Muscle of leg (tissue), 11 donors: ENCODE measurements around the gene NUTM2E. TPM values are rescaled to one million over a fixed set of nuclear protein-coding genes. Genes with fewer than 3 reads are reported as not detected.
"Not testable (repeated sequence)": the region's sequence is repeated elsewhere in the genome, so short reads cannot be mapped to it uniquely, and the experiment has no call there.

Source experiments
- DNase-seq: peaks from one replicate; pipeline ENCODE4 v3.0.0; 2013
- H3K27ac ChIP-seq: one replicate; pipeline ENCODE4 v1.5.1; 2013; ENCODE audit warnings: mild to moderate bottlenecking, low read length, control low read depth
- H3K27me3 ChIP-seq: one replicate; pipeline ENCODE4 v1.6.1; 2013; ENCODE audit warnings: low read length; ENCODE audit not compliant: control insufficient read depth, insufficient read depth
- H3K36me3 ChIP-seq: one replicate; pipeline ENCODE4 v1.6.1; 2013; ENCODE audit warnings: low read length; ENCODE audit not compliant: control insufficient read depth, insufficient read depth
- H3K4me1 ChIP-seq: one replicate; pipeline ENCODE4 v1.6.1; 2013; ENCODE audit warnings: low read length; ENCODE audit not compliant: control insufficient read depth, insufficient read depth
- H3K4me3 ChIP-seq: one replicate; pipeline ENCODE4 v1.5.1; 2013; ENCODE audit warnings: low read length, control low read depth
- H3K9me3 ChIP-seq: replicated peaks from 2 replicates; pipeline ENCODE4 v1.6.1; 2013; ENCODE audit warnings: low read depth, low read length; ENCODE audit not compliant: control insufficient read depth
- WGBS: methylation state at CpG from one replicate; pipeline ENCODE4 v1.1.5; 2013; ENCODE audit warnings: missing lambda C conversion rate; ENCODE audit not compliant: insufficient coverage; 5-methylcytosine and 5-hydroxymethylcytosine counted together
- polyA plus RNA-seq, 8 donors: library from polyadenylated mRNA; unstranded; fragments of 120-200 nt; gene quantifications; one replicate each; pipeline versions ENCODE4 v1.2.1 to v1.2.3, GENCODE V29; 2013; ENCODE audit warnings: inconsistent platforms in 1 of 8, low replicate concordance in 1 of 8; ENCODE audit not compliant: insufficient read length in 8 of 8, insufficient read depth in 1 of 8
- total RNA-seq: library from RNA; stranded (reverse); fragments of 120-200 nt; gene quantifications from one replicate; pipeline ENCODE4 v1.2.4, GENCODE V29; 2013

The NUTM2E gene
- total and polyA plus RNA-seq, 9 donors, result 0.12 to 0.99 (median 0.25) TPM; not detected in 5

DNA sequence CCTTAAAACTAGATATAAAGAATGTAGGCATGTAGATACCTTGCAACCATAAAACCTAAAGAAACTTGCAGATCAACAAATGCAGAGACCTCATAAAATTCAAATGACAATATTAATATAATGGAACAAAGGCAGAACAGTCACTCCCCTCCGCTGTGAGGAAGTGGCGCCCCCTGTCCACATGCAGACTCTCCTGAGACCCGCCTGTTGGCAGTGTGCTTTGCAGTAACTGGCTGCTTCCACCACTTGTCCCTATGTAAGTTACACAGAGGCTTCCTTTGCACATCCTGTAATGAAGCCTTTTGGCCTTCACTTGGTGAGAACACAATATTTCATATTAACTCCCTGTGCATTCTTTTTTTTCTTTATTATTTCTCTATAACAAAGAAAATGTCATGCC is 36.3 kb downstream of the NUTM2E start:
- not testable (repeated sequence) for H3K27ac ChIP-seq, H3K27me3 ChIP-seq, H3K4me1 ChIP-seq, H3K4me3 ChIP-seq, H3K36me3 ChIP-seq, H3K9me3 ChIP-seq, DNase-seq
- WGBS, result no CpG with 5 or more reads among the region's 3 CpGs

DNA sequence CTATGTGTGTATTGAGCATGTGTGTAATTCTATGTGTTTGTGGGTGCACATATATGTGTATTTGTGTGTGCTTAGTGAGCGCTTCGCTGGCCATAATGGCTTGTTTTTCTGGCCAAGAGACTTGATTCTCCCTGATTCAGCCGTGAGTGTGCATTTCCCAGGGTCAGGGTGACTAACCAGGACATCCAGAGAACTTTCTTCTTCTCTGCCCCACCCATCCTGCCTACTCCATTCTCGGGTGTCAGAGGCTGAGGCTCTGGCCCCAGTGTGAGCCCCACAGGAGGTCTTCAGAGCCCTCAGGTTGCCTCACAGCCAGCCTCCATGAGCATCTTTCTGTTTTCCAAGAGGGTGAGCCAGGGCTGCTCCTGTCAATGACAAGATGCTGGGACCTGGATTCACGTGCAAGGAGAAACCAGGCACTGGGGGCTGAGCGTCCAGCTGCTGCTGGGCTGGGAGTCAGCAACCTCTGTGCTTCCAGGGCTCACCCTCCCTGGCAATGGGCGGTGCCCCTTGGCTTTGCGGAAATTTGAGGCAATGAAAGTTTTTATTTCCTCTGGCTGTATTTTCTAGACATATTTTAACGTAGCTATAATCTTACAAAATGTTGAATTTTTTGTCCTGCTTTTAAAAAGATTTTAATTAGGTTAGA is 40.5 kb downstream of the NUTM2E start:
- not testable (repeated sequence) for DNase-seq, H3K4me1 ChIP-seq, H3K27ac ChIP-seq, H3K9me3 ChIP-seq, H3K27me3 ChIP-seq, H3K4me3 ChIP-seq, H3K36me3 ChIP-seq
- WGBS, result no CpG with 5 or more reads among the region's 9 CpGs

DNA sequence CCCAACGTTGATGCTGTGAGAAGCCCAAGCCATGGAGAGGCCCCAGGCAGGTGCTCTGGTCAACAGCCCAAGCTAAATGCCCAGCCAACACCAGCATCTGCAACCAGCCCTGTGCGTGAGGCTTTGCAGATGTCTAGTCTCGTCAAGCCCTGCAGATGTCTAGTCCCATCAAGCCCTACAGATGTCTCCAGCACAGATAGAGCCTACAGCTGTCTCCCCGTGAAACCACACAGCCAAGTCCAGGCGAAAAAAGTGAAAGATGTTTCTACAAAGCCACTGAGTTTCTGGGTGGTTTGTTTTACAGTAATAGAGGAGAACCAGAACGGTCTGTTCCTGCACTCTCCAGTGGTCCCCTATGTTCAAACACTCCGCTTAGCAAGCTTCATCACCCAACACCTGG is 41.5 kb downstream of the NUTM2E start:
- H3K27me3 ChIP-seq, H3K4me3 ChIP-seq, H3K36me3 ChIP-seq, H3K9me3 ChIP-seq, H3K4me1 ChIP-seq, H3K27ac ChIP-seq: not testable (repeated sequence)
- peak; percentile 48 for DNase-seq
- no CpG with 5 or more reads among the region's 7 CpGs for WGBS

DNA sequence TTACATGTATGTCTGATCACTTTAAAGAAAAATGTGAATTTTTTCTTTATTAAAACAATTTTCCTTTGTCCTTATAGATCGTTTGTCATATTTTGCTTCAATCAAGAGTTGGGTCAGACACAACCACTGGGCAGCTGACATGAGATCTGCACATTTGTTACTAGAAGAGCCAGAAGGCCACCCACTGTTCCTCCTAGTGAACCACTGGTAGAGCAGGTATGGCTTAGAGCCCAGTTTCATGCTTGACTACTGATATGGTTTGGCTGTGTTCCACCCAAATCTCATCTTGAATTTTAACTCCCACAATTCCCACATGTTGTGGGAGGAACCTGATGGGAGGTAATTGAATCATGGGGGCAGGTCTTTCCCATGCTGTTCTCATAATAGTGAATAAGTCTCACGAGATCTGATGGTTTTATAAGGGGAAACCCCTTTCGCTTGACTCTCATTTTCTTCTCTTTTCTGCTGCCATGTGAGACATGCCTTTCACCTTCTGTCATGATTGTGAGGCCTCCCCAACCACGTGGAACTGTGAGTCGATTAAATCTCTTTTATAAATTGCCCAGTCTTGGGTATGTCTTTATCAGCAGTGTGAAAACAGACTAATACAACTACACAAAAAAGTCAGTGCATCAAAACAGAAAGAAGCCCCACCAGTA is 43.0 kb downstream of the NUTM2E start:
- not testable (repeated sequence) for H3K4me1 ChIP-seq, DNase-seq, H3K9me3 ChIP-seq, H3K36me3 ChIP-seq, H3K4me3 ChIP-seq, H3K27ac ChIP-seq, H3K27me3 ChIP-seq
- no CpG with 5 or more reads among the region's 5 CpGs for WGBS

DNA sequence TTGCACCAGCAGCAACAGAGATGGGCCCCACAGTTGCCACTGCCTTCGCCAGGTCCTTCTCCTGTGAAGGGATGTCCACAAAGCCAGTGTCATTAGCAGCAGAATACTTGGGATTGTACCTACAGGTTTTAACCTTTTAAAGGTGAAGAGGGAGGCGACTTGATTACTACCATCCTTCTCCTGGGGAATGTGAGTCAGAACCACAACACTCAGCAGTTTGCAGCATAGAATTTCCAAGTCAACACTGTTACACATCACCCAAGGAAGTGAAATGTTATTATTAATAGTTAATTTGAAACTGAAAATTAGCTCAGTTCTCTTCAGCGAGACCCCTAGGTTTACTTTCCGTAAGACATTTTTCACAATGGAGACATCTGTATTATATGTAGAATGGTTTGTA is 45.2 kb downstream of the NUTM2E start:
- not testable (repeated sequence) for H3K9me3 ChIP-seq, H3K4me3 ChIP-seq, H3K27me3 ChIP-seq, H3K27ac ChIP-seq, H3K4me1 ChIP-seq, H3K36me3 ChIP-seq, DNase-seq
- WGBS, result no CpG with 5 or more reads among the region's 4 CpGs

Other genes starting within 250 kb of the NUTM2E start
- gene SFTPA1, start 215.8 kb upstream of the NUTM2E start, total RNA-seq, result not detected
- gene SFTPA1, start 215.8 kb upstream of the NUTM2E start, polyA plus RNA-seq, result 1 to 10 TPM in 1 of 8 donors, not detected in 7; 3.1 TPM
- 0.75 TPM for gene NUTM2B, start 123.5 kb upstream of the NUTM2E start, total RNA-seq
- gene NUTM2B, start 123.5 kb upstream of the NUTM2E start, polyA plus RNA-seq, result 1 to 10 TPM; 1.3 to 2.8 (median 2.0) TPM
- gene SFTPD, start 122.4 kb downstream of the NUTM2E start, total RNA-seq, result 1.1 TPM
- gene SFTPD, start 122.4 kb downstream of the NUTM2E start, polyA plus RNA-seq, result 1 to 10 TPM in 6 of 8 donors, under 1 TPM in 2; 0.91 to 2.7 (median 1.2) TPM